G401 (cell line): ENCODE results near the gene CSF3R. TPM values are rescaled to one million over a fixed set of nuclear protein-coding genes. Genes with fewer than 3 reads are reported as not detected.

Experiments used
- DNase-seq: peaks from one replicate; pipeline ENCODE4 v3.0.0-alpha.2; 2015; ENCODE audit warnings: low spot score
- in situ Hi-C: cut with HindIII; loops from 2 replicates; pipeline ENCODE4 v1.10.0; 2016; ENCODE audit warnings: low sequenced_read_pairs, mixed read lengths
- total RNA-seq: library from RNA; depleted of rRNA; stranded (reverse); fragments of >200 nt; shearing (Covaris generic); gene quantifications from 2 replicates; pipeline ENCODE4 v1.2.3, GENCODE V29; 2014; rRNA removed

Gene CSF3R
- total RNA-seq, 1 experiment from 2014 or later = not detected

- DNase-seq = no peak
- in situ Hi-C loops = no loop called here
Measured at GRCh38 chr1:36440646-36441045, 42.1 kb downstream of the CSF3R start.

GRCh38 chr1:36440044-36440443 is 42.7 kb downstream of the CSF3R start:
- no peak for DNase-seq
- in situ Hi-C loops = no loop called here

- DNase-seq = no peak
- in situ Hi-C loops = no loop called here
Measured at GRCh38 chr1:36438715-36439114, 44.0 kb downstream of the CSF3R start.

- in situ Hi-C loops = no loop called here
- no peak for DNase-seq
Measured at GRCh38 chr1:36436821-36437220, 45.9 kb downstream of the CSF3R start.

GRCh38 chr1:36433102-36433501 is 49.6 kb downstream of the CSF3R start:
- no peak for DNase-seq
- in situ Hi-C loops = no loop called here

GRCh38 chr1:36432616-36433015 is 50.1 kb downstream of the CSF3R start:
- in situ Hi-C loops = no loop called here
- no peak for DNase-seq

- in situ Hi-C loops = no loop called here
- DNase-seq = no peak
Measured at GRCh38 chr1:36425791-36426190, 56.9 kb downstream of the CSF3R start.

- DNase-seq = no peak
- in situ Hi-C loops = no loop called here
Measured at GRCh38 chr1:36421649-36422048, 61.1 kb downstream of the CSF3R start.

GRCh38 chr1:36420836-36421317 is 61.8 kb downstream of the CSF3R start:
- in situ Hi-C loops = no loop called here
- DNase-seq = peak; percentile 87

- in situ Hi-C loops = no loop called here
- no peak for DNase-seq
Measured at GRCh38 chr1:36420409-36420808, 62.3 kb downstream of the CSF3R start.

GRCh38 chr1:36419569-36419968 is 63.1 kb downstream of the CSF3R start:
- in situ Hi-C loops = no loop called here

GRCh38 chr1:36419140-36419539 is 63.6 kb downstream of the CSF3R start:
- in situ Hi-C loops = no loop called here

More at GRCh38 chr1:36419569-36419968, 63.1 kb downstream of the CSF3R start:
- DNase-seq = no peak

GRCh38 chr1:36417931-36418330 is 64.8 kb downstream of the CSF3R start:
- DNase-seq = no peak
- in situ Hi-C loops = no loop called here

More at GRCh38 chr1:36419140-36419539, 63.6 kb downstream of the CSF3R start:
- peak; percentile 8 for DNase-seq

Other genes with a start within 250 kb of the CSF3R start
- gene SH3D21, start 176.5 kb downstream of the CSF3R start, total RNA-seq = 1.9 and 4.1 TPM in 2 replicates
- gene EVA1B, start 159.3 kb downstream of the CSF3R start, total RNA-seq = 46.3 and 91.0 TPM in 2 replicates
- gene STK40, start 97.0 kb downstream of the CSF3R start, total RNA-seq = 13.6 and 19.9 TPM in 2 replicates
- gene LSM10, start 85.0 kb downstream of the CSF3R start, total RNA-seq = 37.5 and 57.9 TPM in 2 replicates
- 16.2 and 27.3 TPM in 2 replicates for gene OSCP1, start 32.5 kb downstream of the CSF3R start, total RNA-seq
- 120 and 145 TPM in 2 replicates for gene MRPS15, start 18.5 kb downstream of the CSF3R start, total RNA-seq